NCI-H345 (cell line): ENCODE results near the gene PCDHGC4.

ENCODE experiments used
- DNase-seq: peaks from one replicate; lab custom pipeline; 2025; lab: John Stamatoyannopoulos, UW

PCDHGC4 gene

GRCh38 chr5:141512390-141512910 lies 27.6 kb downstream of the PCDHGC4 start:
- peak; percentile 69 for DNase-seq

- DNase-seq = no peak
These were observed 28.2 kb downstream of the PCDHGC4 start for GRCh38 chr5:141512911-141513626.

GRCh38 chr5:141513627-141514329 lies 28.9 kb downstream of the PCDHGC4 start:
- DNase-seq = no peak

- no peak for DNase-seq
These were observed 29.7 kb downstream of the PCDHGC4 start for GRCh38 chr5:141514330-141515133.

GRCh38 chr5:141515141-141515540 lies 30.3 kb downstream of the PCDHGC4 start:
- DNase-seq = no peak

- no peak for DNase-seq
These were observed 31.3 kb downstream of the PCDHGC4 start for GRCh38 chr5:141515946-141516671.

- no peak for DNase-seq
These were observed 31.8 kb downstream of the PCDHGC4 start for GRCh38 chr5:141516672-141517025.

GRCh38 chr5:141517312-141517711 lies 32.5 kb downstream of the PCDHGC4 start:
- DNase-seq = no peak

GRCh38 chr5:141517880-141518617 lies 33.2 kb downstream of the PCDHGC4 start:
- no peak for DNase-seq

- DNase-seq = no peak
These were observed 33.8 kb downstream of the PCDHGC4 start for GRCh38 chr5:141518618-141519015.

GRCh38 chr5:141519605-141520565 lies 35.1 kb downstream of the PCDHGC4 start:
- no peak for DNase-seq

- DNase-seq = no peak
These were observed 36.5 kb downstream of the PCDHGC4 start for GRCh38 chr5:141521244-141521781.

- no peak for DNase-seq
These were observed 37.5 kb downstream of the PCDHGC4 start for GRCh38 chr5:141522301-141522700.

GRCh38 chr5:141523991-141524390 lies 39.2 kb downstream of the PCDHGC4 start:
- DNase-seq = no peak

GRCh38 chr5:141524604-141525597 lies 40.1 kb downstream of the PCDHGC4 start:
- DNase-seq = peak; percentile 76

- no peak for DNase-seq
These were observed 40.8 kb downstream of the PCDHGC4 start for GRCh38 chr5:141525653-141526052.

GRCh38 chr5:141527426-141527825 lies 42.6 kb downstream of the PCDHGC4 start:
- no peak for DNase-seq

GRCh38 chr5:141528291-141528984 lies 43.6 kb downstream of the PCDHGC4 start:
- DNase-seq = no peak
